ENCODE data around the gene CNPY3.

Gene CNPY3

DNA sequence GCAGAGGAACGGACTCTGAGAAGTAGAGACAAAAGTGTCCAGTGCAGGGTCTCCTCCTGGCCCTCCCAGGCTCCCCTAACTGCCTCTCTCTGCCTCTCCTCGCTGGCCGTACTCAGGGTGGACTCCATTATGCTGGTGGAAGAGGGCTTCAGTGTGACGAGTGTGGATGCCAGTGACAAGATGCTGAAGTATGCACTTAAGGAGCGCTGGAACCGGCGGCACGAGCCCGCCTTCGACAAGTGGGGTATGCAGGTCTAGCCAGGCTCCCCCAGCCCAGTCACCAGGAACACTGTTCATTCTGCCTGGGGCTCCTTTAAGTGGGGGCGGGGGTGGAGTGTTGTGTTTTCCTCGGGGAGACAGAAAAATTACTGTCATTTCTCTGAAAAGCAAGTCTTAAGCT lies 32.8 kb downstream of the CNPY3 start:
- no peak for DNase-seq

GRCh38 chr6:42962502-42963178 lies 33.4 kb downstream of the CNPY3 start:
- no peak for DNase-seq

DNA sequence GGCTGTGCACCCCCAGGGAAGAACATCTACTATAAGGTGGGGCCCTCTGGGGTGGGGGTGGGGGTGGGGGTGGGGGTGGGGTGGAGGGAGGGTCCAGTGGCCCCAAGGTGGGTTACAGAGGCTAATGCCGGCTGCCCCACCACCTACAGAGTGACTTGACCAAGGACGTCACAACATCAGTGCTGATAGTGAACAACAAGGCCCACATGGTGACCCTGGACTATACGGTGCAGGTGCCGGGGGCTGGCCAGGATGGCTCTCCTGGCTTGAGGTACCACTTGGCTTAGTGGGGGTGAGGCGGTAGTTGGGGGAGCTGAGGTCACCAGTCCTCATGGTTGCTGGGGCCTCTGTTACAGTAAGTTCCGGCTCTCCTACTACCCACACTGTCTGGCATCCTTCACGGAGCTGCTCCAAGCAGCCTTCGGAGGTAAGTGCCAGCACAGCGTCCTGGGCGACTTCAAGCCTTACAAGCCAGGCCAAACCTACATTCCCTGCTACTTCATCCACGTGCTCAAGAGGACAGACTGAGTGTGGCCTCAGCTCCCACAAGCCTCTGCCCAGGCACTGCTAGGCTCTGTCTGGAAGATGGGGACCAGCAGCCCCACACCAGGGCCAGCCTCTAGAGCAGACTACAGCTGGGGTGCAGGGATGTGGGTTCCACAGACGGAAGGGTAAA lies 34.0 kb downstream of the CNPY3 start:
- no peak for DNase-seq

DNA sequence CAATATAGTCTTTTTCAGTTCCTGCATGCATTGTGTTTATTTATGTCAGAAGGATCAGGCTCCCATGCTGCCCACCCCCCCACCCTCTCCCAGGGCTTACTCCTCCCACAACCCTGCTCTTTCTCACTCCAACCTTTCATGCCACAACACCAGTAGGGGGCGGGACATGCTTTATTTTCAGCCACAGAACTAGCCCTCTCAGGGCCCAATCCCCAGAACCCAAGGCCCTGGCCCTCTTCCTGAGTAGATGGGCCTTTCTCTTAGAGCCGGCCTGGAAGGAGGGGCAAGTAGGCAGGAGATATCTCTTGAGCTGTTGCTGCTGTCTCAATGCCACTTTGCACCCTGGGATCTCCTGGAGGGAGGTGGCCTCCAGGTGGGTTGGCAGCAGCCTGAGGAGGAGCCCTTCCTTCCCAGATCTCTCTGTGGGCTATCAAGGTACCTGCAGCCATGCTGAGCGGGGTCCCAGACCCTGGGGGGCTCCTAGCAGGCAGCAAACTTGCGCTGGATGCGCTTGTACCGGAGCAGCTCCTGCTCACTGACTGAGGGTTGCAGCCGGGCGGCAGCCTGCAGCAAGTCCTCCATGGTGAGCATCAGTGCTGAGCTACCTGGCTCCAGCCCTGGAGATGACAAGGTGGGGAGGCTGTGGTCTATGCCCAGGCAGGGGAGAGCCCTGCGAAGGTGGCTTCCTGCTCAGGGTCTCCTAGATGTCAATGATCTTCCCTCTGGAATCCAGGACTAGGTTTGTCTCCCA lies 34.8 kb downstream of the CNPY3 start:
- DNase-seq: peak; percentile 58

GRCh38 chr6:42966571-42966970 lies 37.3 kb downstream of the CNPY3 start:
- no peak for DNase-seq

GRCh38 chr6:42967228-42967627 lies 37.9 kb downstream of the CNPY3 start:
- no peak for DNase-seq

DNA sequence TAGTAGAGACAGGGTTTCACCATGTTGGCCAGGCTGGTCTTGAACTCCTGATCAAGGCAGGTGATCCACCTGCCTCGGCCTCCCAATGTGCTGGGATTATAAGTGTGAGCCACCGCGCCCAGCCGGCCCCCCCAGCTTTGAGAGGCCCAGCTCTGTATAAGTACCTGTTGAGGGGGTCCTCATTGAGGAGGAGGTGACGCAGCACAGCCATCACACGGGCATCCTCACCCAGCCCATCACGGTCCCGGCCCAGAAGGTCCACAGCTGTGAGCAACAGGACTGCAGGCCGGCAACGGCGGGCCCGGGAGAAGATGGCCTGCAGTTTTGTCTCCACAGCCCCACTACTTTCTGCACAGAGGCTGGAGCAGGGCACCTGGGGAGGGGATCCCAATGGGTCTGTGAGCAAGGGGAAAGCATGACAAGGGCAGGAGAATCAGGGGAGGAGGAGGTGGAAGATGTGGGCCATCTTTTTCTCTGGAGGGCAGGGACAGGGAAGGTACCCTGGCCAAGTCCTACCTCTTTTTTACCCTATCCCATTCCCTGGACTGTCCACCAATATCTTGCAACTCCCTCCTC lies 38.9 kb downstream of the CNPY3 start:
- DNase-seq: no peak

DNA sequence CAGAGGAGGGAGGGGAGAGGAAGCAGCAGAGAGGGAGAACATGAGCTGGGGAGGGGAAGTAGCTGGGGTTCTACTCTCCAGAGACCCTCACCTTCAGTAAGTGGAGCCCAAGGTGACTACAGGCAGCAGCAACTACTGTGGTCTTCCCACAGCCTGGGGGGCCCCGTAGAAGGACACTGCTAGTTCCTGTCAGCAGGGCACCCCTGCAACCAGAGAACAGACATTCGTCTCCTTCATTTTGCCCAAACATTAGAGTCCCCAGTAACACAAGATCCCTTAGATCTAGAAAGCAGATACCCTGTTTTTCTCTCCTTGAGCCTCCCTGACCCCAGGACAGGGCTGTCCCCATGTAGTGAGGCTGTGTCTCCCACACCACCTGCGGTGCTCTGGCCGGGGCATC lies 39.5 kb downstream of the CNPY3 start:
- no peak for DNase-seq

GRCh38 chr6:42969431-42969830 lies 40.2 kb downstream of the CNPY3 start:
- no peak for DNase-seq

DNA sequence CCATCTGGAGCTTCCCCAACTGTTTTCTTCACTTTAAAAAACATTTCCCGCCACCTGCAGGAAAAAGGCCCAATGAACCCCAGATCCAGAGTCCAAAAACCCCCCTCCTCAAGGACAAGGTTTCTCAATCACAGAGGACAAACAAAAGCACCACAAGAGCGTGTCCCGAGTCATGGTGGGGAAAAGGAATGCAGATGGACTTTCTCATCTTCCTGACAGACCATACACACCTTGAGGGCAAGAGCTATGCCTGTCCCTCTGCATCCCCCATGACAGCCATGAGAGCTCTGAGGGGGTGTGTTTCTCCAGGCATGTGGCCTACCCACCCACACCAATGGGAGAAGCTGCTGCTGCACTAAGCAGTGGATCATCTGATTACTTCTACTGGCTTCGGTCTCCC lies 40.7 kb downstream of the CNPY3 start:
- DNase-seq: no peak

- no peak for DNase-seq
These were observed 41.8 kb downstream of the CNPY3 start for GRCh38 chr6:42970871-42971612.

GRCh38 chr6:42971746-42972327 lies 42.6 kb downstream of the CNPY3 start:
- no peak for DNase-seq

- DNase-seq: no peak
These were observed 44.6 kb downstream of the CNPY3 start for GRCh38 chr6:42973926-42974325.

GRCh38 chr6:42974919-42975505 lies 45.7 kb downstream of the CNPY3 start:
- DNase-seq: no peak

- peak; percentile 4 for DNase-seq
These were observed 49.2 kb downstream of the CNPY3 start for GRCh38 chr6:42978487-42978838.

- peak; percentile 93 for DNase-seq
These were observed 49.7 kb downstream of the CNPY3 start, which contains the start of gene PEX6 for GRCh38 chr6:42978839-42979522. TSS of gene PEX6 (minus strand) at chr6:42979181. CDS start at chr6:42979150, 31 bp downstream.

GRCh38 chr6:42979523-42980177 lies 50.4 kb downstream of the CNPY3 start:
- DNase-seq: peak; percentile 15

DNA sequence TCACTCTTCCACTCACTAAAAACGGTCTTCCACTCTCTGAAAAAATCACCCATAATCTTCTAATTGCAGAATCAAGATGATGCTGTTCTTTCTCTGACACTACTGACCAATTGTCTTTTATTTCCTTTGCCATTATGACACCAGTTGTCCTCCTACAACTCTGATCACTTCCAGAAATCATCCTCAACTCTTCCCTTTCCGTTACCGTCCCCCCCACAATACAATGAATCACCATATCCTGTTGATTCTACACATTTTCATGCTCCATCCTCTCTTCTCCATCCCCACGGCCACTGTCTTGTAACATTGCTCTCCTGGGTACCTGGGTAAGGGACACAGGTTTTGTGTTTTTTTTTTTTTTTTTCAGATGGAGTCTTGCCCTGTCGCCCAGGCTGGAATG lies 52.6 kb downstream of the CNPY3 start:
- DNase-seq: no peak

DNA sequence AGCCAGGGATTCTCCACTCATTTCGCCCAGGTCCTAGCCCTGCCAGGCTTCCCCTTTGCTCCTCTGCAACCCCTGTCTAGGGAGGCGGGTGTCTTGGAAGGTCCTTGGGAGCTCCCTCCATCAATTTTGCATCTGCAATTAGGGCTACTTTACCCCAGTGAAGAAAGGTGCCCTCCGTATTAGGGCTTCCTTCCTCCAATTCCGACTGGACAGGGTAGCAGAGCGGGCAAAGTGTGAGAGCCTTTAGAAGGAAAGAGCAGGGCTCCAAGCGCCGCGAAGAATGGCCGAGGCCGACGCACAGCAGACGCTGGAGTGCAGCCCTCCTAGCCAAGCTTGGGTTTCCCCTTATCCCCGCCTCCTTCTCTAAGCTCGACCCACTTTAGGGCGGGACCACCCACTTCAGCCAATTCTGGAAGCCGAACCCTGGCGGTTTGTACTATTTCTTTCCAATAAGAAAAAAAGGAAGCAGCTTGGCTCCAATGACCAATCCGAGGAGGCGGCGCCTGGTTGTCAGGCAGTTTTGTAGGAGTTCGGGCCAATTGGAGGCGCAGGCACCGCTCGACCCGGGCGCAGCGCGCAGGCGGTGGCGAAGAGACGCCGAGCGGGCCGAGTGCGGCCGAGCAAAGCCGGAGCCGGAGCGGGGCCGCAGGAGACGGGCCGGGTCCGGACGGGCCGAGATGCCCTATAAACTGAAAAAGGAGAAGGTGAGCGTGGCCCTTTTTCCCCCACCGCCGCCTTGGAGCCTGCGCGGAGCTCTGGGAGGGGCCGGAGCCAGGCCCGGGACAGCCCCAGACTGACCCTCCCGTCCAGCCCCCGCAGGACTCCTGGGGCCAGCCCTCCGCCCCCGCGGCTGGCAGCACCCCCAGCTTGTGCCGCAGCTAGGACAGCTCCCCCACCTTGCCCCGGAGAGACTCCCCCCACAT lies 55.0 kb downstream of the CNPY3 start, which contains the start of gene PPP2R5D:
Gene PPP2R5D (plus strand): TSS at position 570 of the 923 bp plus-strand sequence. CDS start 108 bp downstream, at position 678.
- peak; percentile 99 for DNase-seq

Data from CD4-positive, alpha-beta T cell treated with Interleukin-10 for 1 hour (primary cell).